A549 (cell line): Measurements from ENCODE around the gene HCRTR1. TPM values are rescaled to one million over a fixed set of nuclear protein-coding genes. Genes with fewer than 3 reads are reported as not detected.

Experiments used
- ATAC-seq, 2 experiments: fragments of 200-7000 bp in 1 of 2; fragments of >200 bp in 1 of 2; cut with Nextera tagmentation in 1 of 2; cut with Tn5 transposase in 1 of 2; 3 replicates each; pipeline versions ENCODE4 v1.8.0 to v1.9.1; 2018 to 2020; ENCODE audit warnings: mild to moderate bottlenecking in 1 of 2, moderate library complexity in 1 of 2
- CTCF ChIA-PET: fragments of 300-600 bp; sonication (Branson Sonifier 250); formaldehyde crosslinking; extraction: SDS; loops from one replicate; lab custom pipeline; 2021; ENCODE audit warnings: antibody characterized with exemption, inconsistent platforms; lab: Yijun Ruan, JAX
- POLR2A ChIA-PET: fragments of 350-600 bp; formaldehyde crosslinking; extraction: SDS; loops from one replicate; lab custom pipeline; 2021; ENCODE audit warnings: antibody characterized with exemption, inconsistent platforms; lab: Yijun Ruan, JAX
- DNase-seq, 2 experiments: peaks; one replicate each; pipeline versions ENCODE4 v3.0.0 to v3.0.0-alpha.2; 2011 to 2016; ENCODE audit warnings: low read depth in 1 of 2, low spot score in 1 of 2
- FAIRE-seq: peaks from 2 replicates; lab custom pipeline; 2011; peaks lifted over from hg19 to GRCh38; lab: Jason Lieb, UNC
- H3K27ac ChIP-seq, 2 experiments: fragments of >200 bp; sonication (Bioruptor Twin); formaldehyde crosslinking; 3 replicates each; pipeline ENCODE4 v1.5.1; 2016 to 2017
- H3K4me1 ChIP-seq: fragments of >200 bp; sonication (Bioruptor Twin); formaldehyde crosslinking; 3 replicates; pipeline ENCODE4 v1.6.1; 2016
- H3K4me2 ChIP-seq: fragments of >200 bp; sonication (Bioruptor Twin); formaldehyde crosslinking; 3 replicates; pipeline ENCODE4 v1.6.1; 2016
- H3K4me3 ChIP-seq: fragments of >200 bp; sonication (Bioruptor Twin); formaldehyde crosslinking; 3 replicates; pipeline ENCODE4 v1.5.1; 2016
- H3K9me3 ChIP-seq: fragments of >200 bp; sonication (Bioruptor Twin); formaldehyde crosslinking; 3 replicates; pipeline ENCODE4 v1.6.1; 2016
- BHLHE40 ChIP-seq: IDR thresholded peaks from 2 replicates; pipeline ENCODE4 v1.6.1; 2012; ENCODE audit warnings: low read depth, low read length, inconsistent platforms
- CBX2 ChIP-seq: fragments of 200-600 bp; sonication (generic); IDR thresholded peaks from 2 replicates; pipeline ENCODE4 v1.6.1; 2016; ENCODE audit warnings: low read depth, mild to moderate bottlenecking, borderline replicate concordance
- CHD4 ChIP-seq: fragments of 200-600 bp; sonication (generic); IDR thresholded peaks from 2 replicates; pipeline ENCODE4 v1.6.1; 2016; ENCODE audit warnings: antibody characterized with exemption, mild to moderate bottlenecking, borderline replicate concordance
- ESRRA ChIP-seq: fragments of 150-350 bp; IDR thresholded peaks from 2 replicates; pipeline ENCODE4 v1.6.1; 2014; ENCODE audit warnings: mild to moderate bottlenecking, low read length, borderline replicate concordance
- FOSL2 ChIP-seq, 2 experiments: fragments of 450-650 bp in 1 of 2; fragments of >200 bp in 1 of 2; sonication (Bioruptor Twin) in 1 of 2; formaldehyde crosslinking; IDR thresholded peaks; 2 replicates each; pipeline versions ENCODE4 v1.5.0 to v1.6.1; 2016 to 2020; ENCODE audit warnings: mild to moderate bottlenecking in 1 of 2, moderate library complexity in 1 of 2
- HDAC2 ChIP-seq: fragments of 200-600 bp; sonication (generic); IDR thresholded peaks from 2 replicates; pipeline ENCODE4 v1.6.1; 2016
- HEYL ChIP-seq: fragments of 250-450 bp; sonication (Bioruptor Pico); IDR thresholded peaks from 2 replicates; pipeline ENCODE4 v1.8.0; 2021; ENCODE audit warnings: mild to moderate bottlenecking, moderate library complexity
- HOXB5 ChIP-seq: fragments of 250-450 bp; sonication (Bioruptor Pico); IDR thresholded peaks from 2 replicates; pipeline ENCODE4 v1.5.0; 2020; ENCODE audit warnings: mild to moderate bottlenecking, moderate library complexity
- JUNB ChIP-seq: fragments of >200 bp; sonication (Bioruptor Twin); formaldehyde crosslinking; IDR thresholded peaks from 2 replicates; pipeline ENCODE4 v1.6.1; 2016
- KDM1A ChIP-seq: fragments of 200-600 bp; sonication (generic); IDR thresholded peaks from 2 replicates; pipeline ENCODE4 v1.6.1; 2016; ENCODE audit warnings: low read depth, mild to moderate bottlenecking
- MAZ ChIP-seq: fragments of 150-350 bp; IDR thresholded peaks from 2 replicates; pipeline ENCODE4 v1.6.1; 2014; ENCODE audit warnings: antibody characterized with exemption, low read depth, low read length, borderline replicate concordance
- NFE2L2 ChIP-seq: fragments of 150-350 bp; conservative IDR thresholded peaks from 2 replicates; pipeline ENCODE4 v1.6.1; 2014; ENCODE audit warnings: low read length
- NR3C1 ChIP-seq: fragments of >200 bp; sonication (Bioruptor Twin); formaldehyde crosslinking; IDR thresholded peaks from 3 replicates; pipeline ENCODE4 v1.6.1; 2017
- PHF8 ChIP-seq: fragments of 200-600 bp; sonication (generic); IDR thresholded peaks from 2 replicates; pipeline ENCODE4 v1.6.1; 2016; ENCODE audit warnings: low read depth, mild to moderate bottlenecking, antibody characterized with exemption, moderate library complexity, borderline replicate concordance
- TP53 ChIP-seq: fragments of 250-450 bp; sonication (Bioruptor Pico); IDR thresholded peaks from 2 replicates; pipeline ENCODE4 v1.5.0; 2021; ENCODE audit warnings: mild to moderate bottlenecking, moderate library complexity
- ZC3H11A ChIP-seq: fragments of 450-650 bp; IDR thresholded peaks from 2 replicates; pipeline ENCODE4 v1.6.1; 2014; ENCODE audit warnings: antibody characterized with exemption, mild to moderate bottlenecking
- ZNF302 ChIP-seq: fragments of 250-450 bp; sonication (Bioruptor Pico); IDR thresholded peaks from 2 replicates; pipeline ENCODE4 v1.9.0; 2021; ENCODE audit warnings: inconsistent platforms, mild to moderate bottlenecking, moderate library complexity
- ZSCAN20 ChIP-seq: fragments of 250-450 bp; sonication (Bioruptor Pico); IDR thresholded peaks from 2 replicates; pipeline ENCODE4 v1.8.0; 2022; ENCODE audit warnings: mild to moderate bottlenecking, moderate library complexity
- whole genome bisulfite sequencing: methylation state at CpG from one replicate; pipeline ENCODE4 v1.1.6; 2017; ENCODE audit errors: missing lambda C conversion rate; 5-methylcytosine and 5-hydroxymethylcytosine counted together
- polyA minus RNA-seq: library from RNA; depleted of rRNA, polyadenylated mRNA; stranded (reverse); fragments of >200 nt; gene quantifications from 2 replicates; pipeline ENCODE4 v1.2.3, GENCODE V29; 2011; rRNA and poly(A)+ RNA removed
- polyA plus RNA-seq, 4 experiments: library from polyadenylated mRNA; depleted of rRNA in 3 of 4; stranded (reverse); fragments of >200 nt; fragmentation: RNase III in 1 of 4; extraction: RNeasy Plus Mini Kit Qiagen cat#74134 plus additional on column Dnase treatment in 1 of 4; gene quantifications; 2 replicates in 3 of 4; 3 replicates in 1 of 4; pipeline ENCODE4 v1.2.3, GENCODE V29; 2011 to 2017
- TF ChIP-seq, protein P1 (sequence below): fragments of 450-650 bp; IDR thresholded peaks from 2 replicates; pipeline ENCODE4 v1.6.1; 2014; ENCODE audit warnings: antibody characterized with exemption
- TF ChIP-seq, protein P2 (sequence below): fragments of >200 bp; sonication (Bioruptor Twin); formaldehyde crosslinking; IDR thresholded peaks from 3 replicates; pipeline ENCODE4 v1.5.1; 2016
- TF ChIP-seq, protein P3 (sequence below): fragments of 150-350 bp; IDR thresholded peaks from 2 replicates; pipeline ENCODE4 v1.6.1; 2014; ENCODE audit warnings: low read depth, mild to moderate bottlenecking, low read length

The HCRTR1 gene
- polyA plus RNA-seq (2011; rRNA removed) (not detected in 2 replicates), polyA plus RNA-seq (2017; fragmentation: RNase III; extraction: RNeasy Plus Mini Kit Qiagen cat#74134 plus additional on column Dnase treatment) (not detected in 3 replicates), polyA minus RNA-seq (not detected in 2 replicates)
- polyA plus RNA-seq (2012; cell fraction: cytosol; rRNA removed) = not detected in 2 replicates
- 0.04 and 0.07 TPM in 2 replicates for polyA plus RNA-seq (2012; cell fraction: nucleus; rRNA removed)

DNA sequence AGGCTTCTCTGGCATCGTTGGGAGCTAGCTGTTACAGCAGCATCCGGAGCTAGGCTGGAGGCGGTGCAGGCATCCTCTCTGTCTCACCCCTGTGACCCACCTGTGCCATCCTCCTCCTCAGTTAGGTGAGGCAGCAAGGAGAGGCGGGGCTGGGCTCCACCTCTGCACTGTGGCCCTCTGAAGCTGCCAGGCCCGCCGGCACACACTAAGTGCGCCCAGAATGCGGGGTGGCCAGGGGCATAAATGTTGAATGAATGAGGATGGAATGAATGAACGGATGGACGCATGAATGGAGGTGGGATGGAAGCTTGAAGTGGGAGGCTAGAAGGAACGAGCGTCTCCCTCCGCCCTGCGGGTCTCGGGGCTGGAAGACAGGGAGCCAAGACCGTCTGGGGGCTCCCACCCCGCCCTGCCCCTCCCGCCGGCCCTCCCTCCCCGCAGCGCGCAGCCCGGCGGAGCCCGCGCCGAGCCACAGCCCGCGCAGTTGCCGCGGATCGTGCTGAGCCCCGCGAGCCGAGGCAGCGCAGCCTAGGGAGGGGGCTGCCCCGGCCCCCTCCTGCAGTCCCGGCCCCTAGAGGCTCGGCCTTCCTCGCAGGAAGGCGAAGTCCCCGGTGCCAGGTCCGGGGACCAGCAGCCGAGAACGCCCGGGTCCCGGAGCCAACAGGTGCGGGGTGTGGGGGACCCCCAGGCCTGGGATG lies at the start of gene HCRTR1:
Gene HCRTR1 (plus strand): TSS at position 472 of the 698 bp plus-strand sequence. CDS start 1,504 bp downstream, outside the sequence.
- peak within 1 kb of the TSS; percentile 100 for H3K4me2 ChIP-seq
- peak in 1 of 2 experiments; percentile 52; a peak in 3 of 6 replicates for ATAC-seq

DNA sequence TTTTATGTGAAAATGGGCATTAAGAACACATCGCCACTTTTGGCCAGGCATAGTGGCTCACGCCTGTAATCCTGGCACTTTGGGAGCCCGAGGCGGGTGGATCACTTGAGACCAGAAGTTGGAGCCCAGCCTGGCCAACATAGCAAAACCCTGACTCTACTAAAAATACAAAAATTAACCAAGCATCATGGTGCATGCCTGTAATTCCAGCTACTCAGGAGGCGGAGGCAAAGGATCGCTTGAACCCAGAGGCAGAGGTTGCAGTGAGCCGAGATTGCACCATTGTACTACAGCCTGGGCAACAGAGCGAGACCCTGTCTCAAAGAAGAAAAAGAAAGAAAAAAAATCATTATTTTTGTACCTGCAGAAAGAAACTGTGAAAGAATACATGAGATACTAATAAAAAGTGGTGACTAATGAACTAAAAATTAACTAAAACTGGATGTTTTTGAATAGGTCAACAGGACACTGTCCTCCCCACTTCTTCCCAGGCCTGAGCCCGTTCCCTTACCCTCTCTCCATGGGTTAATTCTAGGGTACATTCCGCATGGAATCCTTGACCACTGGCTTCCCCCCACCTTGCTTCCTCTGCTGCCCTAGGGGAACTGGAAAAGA lies 49.4 kb upstream of the HCRTR1 start:
- peak overlapping the region; percentile 18; the same call in 2 of the 3 replicates for H3K4me2 ChIP-seq
- 54% methylated on average over 10 of the region's 10 CpGs for WGBS
- ChIA-PET CTCF (interaction anchor here (2.6 to 20.4 kb wide), 3 partner anchors 19 to 50 kb away, joined by 13 to 252 read pairs (median 14); partner anchors contain the start of gene HCRTR1), POLR2A (no interaction called here)
- FAIRE-seq = no peak
- peaks cover 30% of the 10 kb centered on the region for H3K4me1 ChIP-seq
- TF ChIP-seq CHD4 (no peak), JUNB (no peak), NR3C1 (no peak), TP53 (no peak), HOXB5 (CRISPR knock-in tag) (no peak), PHF8 (no peak), ZNF302 (no peak), HDAC2 (no peak), HEYL (CRISPR knock-in tag) (no peak), KDM1A (no peak), MAZ (no peak), ZSCAN20 (CRISPR knock-in tag) (no peak), ESRRA (no peak)
- TF ChIP-seq, protein P1, sequence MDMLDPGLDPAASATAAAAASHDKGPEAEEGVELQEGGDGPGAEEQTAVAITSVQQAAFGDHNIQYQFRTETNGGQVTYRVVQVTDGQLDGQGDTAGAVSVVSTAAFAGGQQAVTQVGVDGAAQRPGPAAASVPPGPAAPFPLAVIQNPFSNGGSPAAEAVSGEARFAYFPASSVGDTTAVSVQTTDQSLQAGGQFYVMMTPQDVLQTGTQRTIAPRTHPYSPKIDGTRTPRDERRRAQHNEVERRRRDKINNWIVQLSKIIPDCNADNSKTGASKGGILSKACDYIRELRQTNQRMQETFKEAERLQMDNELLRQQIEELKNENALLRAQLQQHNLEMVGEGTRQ = no peak
- TF ChIP-seq, protein P2, sequence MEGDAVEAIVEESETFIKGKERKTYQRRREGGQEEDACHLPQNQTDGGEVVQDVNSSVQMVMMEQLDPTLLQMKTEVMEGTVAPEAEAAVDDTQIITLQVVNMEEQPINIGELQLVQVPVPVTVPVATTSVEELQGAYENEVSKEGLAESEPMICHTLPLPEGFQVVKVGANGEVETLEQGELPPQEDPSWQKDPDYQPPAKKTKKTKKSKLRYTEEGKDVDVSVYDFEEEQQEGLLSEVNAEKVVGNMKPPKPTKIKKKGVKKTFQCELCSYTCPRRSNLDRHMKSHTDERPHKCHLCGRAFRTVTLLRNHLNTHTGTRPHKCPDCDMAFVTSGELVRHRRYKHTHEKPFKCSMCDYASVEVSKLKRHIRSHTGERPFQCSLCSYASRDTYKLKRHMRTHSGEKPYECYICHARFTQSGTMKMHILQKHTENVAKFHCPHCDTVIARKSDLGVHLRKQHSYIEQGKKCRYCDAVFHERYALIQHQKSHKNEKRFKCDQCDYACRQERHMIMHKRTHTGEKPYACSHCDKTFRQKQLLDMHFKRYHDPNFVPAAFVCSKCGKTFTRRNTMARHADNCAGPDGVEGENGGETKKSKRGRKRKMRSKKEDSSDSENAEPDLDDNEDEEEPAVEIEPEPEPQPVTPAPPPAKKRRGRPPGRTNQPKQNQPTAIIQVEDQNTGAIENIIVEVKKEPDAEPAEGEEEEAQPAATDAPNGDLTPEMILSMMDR = no peak
- peak overlapping the region in 1 of 2 experiments; percentile 43; a peak in 2 of 6 replicates for H3K27ac ChIP-seq
- no peak overlapping the region for H3K4me3 ChIP-seq
- H3K9me3 ChIP-seq = no peaks in the 10 kb centered on the region
- DNase-seq = no peak
- no peak for ATAC-seq

More for the DNA sequence above, at the start of gene HCRTR1:
- Histone ChIP-seq H3K4me3 (peak within 1 kb of the TSS; percentile 83), H3K27ac (peak within 1 kb of the TSS; percentile 68 to 91; a peak in 5 of 6 replicates), H3K4me1 (no peaks in the 10 kb centered on the region), H3K9me3 (no peaks in the 10 kb centered on the region)
- TF ChIP-seq CBX2 = no peak
- TF ChIP-seq, protein P3, sequence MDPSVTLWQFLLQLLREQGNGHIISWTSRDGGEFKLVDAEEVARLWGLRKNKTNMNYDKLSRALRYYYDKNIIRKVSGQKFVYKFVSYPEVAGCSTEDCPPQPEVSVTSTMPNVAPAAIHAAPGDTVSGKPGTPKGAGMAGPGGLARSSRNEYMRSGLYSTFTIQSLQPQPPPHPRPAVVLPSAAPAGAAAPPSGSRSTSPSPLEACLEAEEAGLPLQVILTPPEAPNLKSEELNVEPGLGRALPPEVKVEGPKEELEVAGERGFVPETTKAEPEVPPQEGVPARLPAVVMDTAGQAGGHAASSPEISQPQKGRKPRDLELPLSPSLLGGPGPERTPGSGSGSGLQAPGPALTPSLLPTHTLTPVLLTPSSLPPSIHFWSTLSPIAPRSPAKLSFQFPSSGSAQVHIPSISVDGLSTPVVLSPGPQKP = no peak
- no peak for TF ChIP-seq MAZ
- TF ChIP-seq ZC3H11A = no peak
- TF ChIP-seq HEYL (CRISPR knock-in tag) = no peak
- no peak for TF ChIP-seq FOSL2 (IDR thresholded peaks at IDR 0.05)
- TF ChIP-seq FOSL2 (CRISPR knock-in tag; IDR thresholded peaks at IDR 0.05) = no peak
- TF ChIP-seq BHLHE40 = no peak
- TF ChIP-seq HDAC2 = no peak
- TF ChIP-seq NFE2L2 = no peak
- no peak for TF ChIP-seq KDM1A
- ChIA-PET CTCF (interaction anchor here (0.5 to 3.5 kb wide), 25 partner anchors 7 to 382 kb away, joined by 3 to 29 read pairs (median 6); partner anchors contain the start of genes PEF1 and TINAGL1), POLR2A (interaction anchor here (1.6 kb wide), 1 partner anchor 68 kb away, joined by 4 read pairs; no protein-coding TSS in a partner anchor)
- 70% methylated on average over 15 of the region's 48 CpGs for WGBS
- FAIRE-seq (no peak), DNase-seq (no peak)
